ENCODE measurements around the gene WDR43.

- TF ChIP-seq, protein P1, sequence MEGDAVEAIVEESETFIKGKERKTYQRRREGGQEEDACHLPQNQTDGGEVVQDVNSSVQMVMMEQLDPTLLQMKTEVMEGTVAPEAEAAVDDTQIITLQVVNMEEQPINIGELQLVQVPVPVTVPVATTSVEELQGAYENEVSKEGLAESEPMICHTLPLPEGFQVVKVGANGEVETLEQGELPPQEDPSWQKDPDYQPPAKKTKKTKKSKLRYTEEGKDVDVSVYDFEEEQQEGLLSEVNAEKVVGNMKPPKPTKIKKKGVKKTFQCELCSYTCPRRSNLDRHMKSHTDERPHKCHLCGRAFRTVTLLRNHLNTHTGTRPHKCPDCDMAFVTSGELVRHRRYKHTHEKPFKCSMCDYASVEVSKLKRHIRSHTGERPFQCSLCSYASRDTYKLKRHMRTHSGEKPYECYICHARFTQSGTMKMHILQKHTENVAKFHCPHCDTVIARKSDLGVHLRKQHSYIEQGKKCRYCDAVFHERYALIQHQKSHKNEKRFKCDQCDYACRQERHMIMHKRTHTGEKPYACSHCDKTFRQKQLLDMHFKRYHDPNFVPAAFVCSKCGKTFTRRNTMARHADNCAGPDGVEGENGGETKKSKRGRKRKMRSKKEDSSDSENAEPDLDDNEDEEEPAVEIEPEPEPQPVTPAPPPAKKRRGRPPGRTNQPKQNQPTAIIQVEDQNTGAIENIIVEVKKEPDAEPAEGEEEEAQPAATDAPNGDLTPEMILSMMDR (conservative IDR thresholded peaks at IDR 0.05; ENCODE audit: low read depth, low read length) = no peak
- TF ChIP-seq EZH2 (IDR thresholded peaks at IDR 0.05; ENCODE audit: low read length, unreplicated experiment) = no peak
- no peak for TF ChIP-seq EZH2phosphoT487 (IDR thresholded peaks at IDR 0.05; ENCODE audit: borderline replicate concordance, low read length)
Observed at GRCh38 chr2:28978606-28979005, 84.1 kb downstream of the WDR43 start.

Measured in PC-3 (cell line).